ENCODE data around the gene TMEM242. TPM values are rescaled to one million over a fixed set of nuclear protein-coding genes. Genes with fewer than 3 reads are reported as not detected.

The TMEM242 gene
- total RNA-seq, 1 experiment from 2014 or later: 8.7 TPM

DNA sequence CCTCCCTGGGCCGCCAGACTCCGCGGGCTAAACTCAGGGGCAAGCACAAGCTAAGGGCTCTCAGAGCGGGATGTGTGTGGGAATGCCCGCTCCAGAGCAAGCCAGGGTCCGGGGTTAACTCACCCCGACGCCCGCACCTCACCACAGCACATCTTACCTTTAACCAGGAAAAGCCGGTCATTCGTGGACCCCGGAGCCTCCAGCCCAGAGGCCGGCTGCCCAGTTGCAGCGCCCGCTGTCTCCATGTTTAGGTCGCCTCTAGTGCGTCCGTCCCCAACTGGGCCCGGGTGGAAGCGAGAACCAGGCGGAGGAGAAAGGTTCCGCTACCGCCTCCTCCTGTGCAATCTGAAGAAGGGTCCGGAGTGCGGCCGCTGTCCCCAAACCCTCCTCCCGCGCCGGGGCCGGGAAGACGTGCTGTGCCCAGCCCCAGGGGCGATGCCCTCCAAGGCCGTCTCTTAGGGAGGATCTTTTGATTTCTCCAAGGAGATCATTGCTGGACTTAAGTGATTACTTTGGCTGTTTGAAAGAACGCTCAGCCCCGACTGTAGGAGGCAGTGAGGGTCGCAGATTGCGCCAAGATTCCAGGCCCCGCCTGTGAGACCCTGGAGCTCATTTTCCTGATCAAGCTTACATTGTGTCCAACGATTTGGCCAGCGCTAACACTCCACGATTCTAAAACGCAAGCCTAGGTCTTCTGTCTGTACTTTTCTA is at the start of gene TMEM242 (continued):
- TF ChIP-seq, protein P1, sequence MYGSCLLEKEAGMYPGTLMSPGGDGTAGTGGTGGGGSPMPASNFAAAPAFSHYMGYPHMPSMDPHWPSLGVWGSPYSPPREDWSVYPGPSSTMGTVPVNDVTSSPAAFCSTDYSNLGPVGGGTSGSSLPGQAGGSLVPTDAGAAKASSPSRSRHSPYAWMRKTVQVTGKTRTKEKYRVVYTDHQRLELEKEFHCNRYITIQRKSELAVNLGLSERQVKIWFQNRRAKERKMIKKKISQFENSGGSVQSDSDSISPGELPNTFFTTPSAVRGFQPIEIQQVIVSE (CRISPR knock-in tag; IDR thresholded peaks at IDR 0.05; ENCODE audit: borderline replicate concordance): no peak
- TF ChIP-seq IRF2 (CRISPR knock-in tag; IDR thresholded peaks at IDR 0.05; ENCODE audit: borderline replicate concordance, low read depth) (no peak), FOXJ3 (CRISPR knock-in tag; IDR thresholded peaks at IDR 0.05; ENCODE audit: borderline replicate concordance) (no peak), ZBTB21 (CRISPR knock-in tag; IDR thresholded peaks at IDR 0.05; ENCODE audit: borderline replicate concordance) (no peak), PRRX2 (CRISPR knock-in tag; IDR thresholded peaks at IDR 0.05) (no peak), FOXP1 (CRISPR knock-in tag; IDR thresholded peaks at IDR 0.05; ENCODE audit: borderline replicate concordance) (peak; percentile 89; the same call in 1 of the 2 replicates), KAT7 (CRISPR knock-in tag; IDR thresholded peaks at IDR 0.05; ENCODE audit: borderline replicate concordance) (no peak), NR1H2 (CRISPR knock-in tag; IDR thresholded peaks at IDR 0.05) (no peak), NFATC4 (CRISPR knock-in tag; IDR thresholded peaks at IDR 0.05) (no peak; the same call in 1 of the 2 replicates)
- TF ChIP-seq, protein P2, sequence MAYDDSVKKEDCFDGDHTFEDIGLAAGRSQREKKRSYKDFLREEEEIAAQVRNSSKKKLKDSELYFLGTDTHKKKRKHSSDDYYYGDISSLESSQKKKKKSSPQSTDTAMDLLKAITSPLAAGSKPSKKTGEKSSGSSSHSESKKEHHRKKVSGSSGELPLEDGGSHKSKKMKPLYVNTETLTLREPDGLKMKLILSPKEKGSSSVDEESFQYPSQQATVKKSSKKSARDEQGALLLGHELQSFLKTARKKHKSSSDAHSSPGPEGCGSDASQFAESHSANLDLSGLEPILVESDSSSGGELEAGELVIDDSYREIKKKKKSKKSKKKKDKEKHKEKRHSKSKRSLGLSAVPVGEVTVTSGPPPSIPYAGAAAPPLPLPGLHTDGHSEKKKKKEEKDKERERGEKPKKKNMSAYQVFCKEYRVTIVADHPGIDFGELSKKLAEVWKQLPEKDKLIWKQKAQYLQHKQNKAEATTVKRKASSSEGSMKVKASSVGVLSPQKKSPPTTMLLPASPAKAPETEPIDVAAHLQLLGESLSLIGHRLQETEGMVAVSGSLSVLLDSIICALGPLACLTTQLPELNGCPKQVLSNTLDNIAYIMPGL (CRISPR knock-in tag; IDR thresholded peaks at IDR 0.05): peak; percentile 93
- TF ChIP-seq, protein P3, sequence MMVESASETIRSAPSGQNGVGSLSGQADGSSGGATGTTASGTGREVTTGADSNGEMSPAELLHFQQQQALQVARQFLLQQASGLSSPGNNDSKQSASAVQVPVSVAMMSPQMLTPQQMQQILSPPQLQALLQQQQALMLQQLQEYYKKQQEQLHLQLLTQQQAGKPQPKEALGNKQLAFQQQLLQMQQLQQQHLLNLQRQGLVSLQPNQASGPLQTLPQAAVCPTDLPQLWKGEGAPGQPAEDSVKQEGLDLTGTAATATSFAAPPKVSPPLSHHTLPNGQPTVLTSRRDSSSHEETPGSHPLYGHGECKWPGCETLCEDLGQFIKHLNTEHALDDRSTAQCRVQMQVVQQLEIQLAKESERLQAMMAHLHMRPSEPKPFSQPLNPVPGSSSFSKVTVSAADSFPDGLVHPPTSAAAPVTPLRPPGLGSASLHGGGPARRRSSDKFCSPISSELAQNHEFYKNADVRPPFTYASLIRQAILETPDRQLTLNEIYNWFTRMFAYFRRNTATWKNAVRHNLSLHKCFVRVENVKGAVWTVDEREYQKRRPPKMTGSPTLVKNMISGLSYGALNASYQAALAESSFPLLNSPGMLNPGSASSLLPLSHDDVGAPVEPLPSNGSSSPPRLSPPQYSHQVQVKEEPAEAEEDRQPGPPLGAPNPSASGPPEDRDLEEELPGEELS (CRISPR knock-in tag; IDR thresholded peaks at IDR 0.05): peak; percentile 88
- TF ChIP-seq, protein P4, sequence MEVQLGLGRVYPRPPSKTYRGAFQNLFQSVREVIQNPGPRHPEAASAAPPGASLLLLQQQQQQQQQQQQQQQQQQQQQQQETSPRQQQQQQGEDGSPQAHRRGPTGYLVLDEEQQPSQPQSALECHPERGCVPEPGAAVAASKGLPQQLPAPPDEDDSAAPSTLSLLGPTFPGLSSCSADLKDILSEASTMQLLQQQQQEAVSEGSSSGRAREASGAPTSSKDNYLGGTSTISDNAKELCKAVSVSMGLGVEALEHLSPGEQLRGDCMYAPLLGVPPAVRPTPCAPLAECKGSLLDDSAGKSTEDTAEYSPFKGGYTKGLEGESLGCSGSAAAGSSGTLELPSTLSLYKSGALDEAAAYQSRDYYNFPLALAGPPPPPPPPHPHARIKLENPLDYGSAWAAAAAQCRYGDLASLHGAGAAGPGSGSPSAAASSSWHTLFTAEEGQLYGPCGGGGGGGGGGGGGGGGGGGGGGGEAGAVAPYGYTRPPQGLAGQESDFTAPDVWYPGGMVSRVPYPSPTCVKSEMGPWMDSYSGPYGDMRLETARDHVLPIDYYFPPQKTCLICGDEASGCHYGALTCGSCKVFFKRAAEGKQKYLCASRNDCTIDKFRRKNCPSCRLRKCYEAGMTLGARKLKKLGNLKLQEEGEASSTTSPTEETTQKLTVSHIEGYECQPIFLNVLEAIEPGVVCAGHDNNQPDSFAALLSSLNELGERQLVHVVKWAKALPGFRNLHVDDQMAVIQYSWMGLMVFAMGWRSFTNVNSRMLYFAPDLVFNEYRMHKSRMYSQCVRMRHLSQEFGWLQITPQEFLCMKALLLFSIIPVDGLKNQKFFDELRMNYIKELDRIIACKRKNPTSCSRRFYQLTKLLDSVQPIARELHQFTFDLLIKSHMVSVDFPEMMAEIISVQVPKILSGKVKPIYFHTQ (CRISPR knock-in tag; IDR thresholded peaks at IDR 0.05): no peak
- TF ChIP-seq, protein P5, sequence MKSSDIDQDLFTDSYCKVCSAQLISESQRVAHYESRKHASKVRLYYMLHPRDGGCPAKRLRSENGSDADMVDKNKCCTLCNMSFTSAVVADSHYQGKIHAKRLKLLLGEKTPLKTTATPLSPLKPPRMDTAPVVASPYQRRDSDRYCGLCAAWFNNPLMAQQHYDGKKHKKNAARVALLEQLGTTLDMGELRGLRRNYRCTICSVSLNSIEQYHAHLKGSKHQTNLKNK (CRISPR knock-in tag; IDR thresholded peaks at IDR 0.05): no peak
- TF ChIP-seq, protein P6, sequence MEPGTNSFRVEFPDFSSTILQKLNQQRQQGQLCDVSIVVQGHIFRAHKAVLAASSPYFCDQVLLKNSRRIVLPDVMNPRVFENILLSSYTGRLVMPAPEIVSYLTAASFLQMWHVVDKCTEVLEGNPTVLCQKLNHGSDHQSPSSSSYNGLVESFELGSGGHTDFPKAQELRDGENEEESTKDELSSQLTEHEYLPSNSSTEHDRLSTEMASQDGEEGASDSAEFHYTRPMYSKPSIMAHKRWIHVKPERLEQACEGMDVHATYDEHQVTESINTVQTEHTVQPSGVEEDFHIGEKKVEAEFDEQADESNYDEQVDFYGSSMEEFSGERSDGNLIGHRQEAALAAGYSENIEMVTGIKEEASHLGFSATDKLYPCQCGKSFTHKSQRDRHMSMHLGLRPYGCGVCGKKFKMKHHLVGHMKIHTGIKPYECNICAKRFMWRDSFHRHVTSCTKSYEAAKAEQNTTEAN (CRISPR knock-in tag; IDR thresholded peaks at IDR 0.05): peak; percentile 63; the same call in 1 of the 2 replicates

DNA sequence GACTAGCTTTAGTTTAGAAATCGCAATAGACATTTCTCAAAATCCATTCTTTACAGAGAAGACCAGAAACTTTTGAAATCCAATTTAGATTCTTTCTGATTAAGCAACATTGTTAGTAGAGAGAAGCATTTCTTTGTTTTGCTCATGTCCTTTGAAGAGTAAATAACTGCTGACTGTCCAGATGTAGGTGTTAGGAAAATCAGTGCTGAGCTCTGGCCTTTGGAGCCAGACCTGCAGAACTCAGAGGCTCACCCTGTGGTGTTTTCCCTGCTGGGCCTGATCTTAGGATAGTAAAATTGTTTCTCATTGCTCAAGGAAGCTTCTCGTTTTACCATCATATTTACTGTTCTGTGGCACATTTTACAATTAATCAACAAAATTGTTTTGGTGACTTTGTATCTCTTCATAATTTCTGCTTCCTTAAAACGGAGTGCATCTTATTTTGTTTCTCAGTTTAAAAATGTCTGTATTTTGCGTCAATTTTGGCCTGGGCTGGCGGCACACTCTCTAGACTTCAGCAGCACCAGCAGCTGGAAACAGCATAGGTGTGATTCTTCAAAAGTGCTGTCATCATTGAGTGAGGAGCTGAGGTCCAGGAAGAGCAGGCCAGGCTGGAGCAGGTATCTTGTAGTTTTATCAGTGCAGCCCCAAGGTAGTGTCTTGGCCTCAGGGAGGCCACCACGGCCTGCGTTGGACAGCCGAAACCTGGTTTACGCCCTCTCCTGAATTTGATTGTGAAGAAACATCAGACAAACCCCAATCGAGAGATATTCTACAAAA is 49.4 kb upstream of the TMEM242 start:
- no peaks in the 10 kb centered on the region for H3K36me3 Mint-ChIP-seq
- H3K9me3 Mint-ChIP-seq: no peaks in the 10 kb centered on the region
- ATAC-seq: no peak
- peaks cover 10% of the 10 kb centered on the region for H3K27me3 Mint-ChIP-seq (ENCODE audit: low read depth)
- POLR2A ChIA-PET: no interaction called here
- H3K4me1 Mint-ChIP-seq: peaks cover 15% of the 10 kb centered on the region
- CTCF ChIA-PET: interaction anchor here (0.5 to 3.3 kb wide), 3 partner anchors 38 to 225 kb away, joined by 3 to 9 read pairs (median 3); no protein-coding TSS in a partner anchor
- no peak overlapping the region for H3K4me3 Mint-ChIP-seq
- DNase-seq (ENCODE audit: low spot score): no peak
- H3K27ac Mint-ChIP-seq: no peak overlapping the region
- TF ChIP-seq, protein P7, sequence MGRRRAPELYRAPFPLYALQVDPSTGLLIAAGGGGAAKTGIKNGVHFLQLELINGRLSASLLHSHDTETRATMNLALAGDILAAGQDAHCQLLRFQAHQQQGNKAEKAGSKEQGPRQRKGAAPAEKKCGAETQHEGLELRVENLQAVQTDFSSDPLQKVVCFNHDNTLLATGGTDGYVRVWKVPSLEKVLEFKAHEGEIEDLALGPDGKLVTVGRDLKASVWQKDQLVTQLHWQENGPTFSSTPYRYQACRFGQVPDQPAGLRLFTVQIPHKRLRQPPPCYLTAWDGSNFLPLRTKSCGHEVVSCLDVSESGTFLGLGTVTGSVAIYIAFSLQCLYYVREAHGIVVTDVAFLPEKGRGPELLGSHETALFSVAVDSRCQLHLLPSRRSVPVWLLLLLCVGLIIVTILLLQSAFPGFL (CRISPR knock-in tag; IDR thresholded peaks at IDR 0.05; ENCODE audit: borderline replicate concordance): no peak
- TF ChIP-seq NFATC4 (CRISPR knock-in tag; IDR thresholded peaks at IDR 0.05): no peak
- TF ChIP-seq, protein P8, sequence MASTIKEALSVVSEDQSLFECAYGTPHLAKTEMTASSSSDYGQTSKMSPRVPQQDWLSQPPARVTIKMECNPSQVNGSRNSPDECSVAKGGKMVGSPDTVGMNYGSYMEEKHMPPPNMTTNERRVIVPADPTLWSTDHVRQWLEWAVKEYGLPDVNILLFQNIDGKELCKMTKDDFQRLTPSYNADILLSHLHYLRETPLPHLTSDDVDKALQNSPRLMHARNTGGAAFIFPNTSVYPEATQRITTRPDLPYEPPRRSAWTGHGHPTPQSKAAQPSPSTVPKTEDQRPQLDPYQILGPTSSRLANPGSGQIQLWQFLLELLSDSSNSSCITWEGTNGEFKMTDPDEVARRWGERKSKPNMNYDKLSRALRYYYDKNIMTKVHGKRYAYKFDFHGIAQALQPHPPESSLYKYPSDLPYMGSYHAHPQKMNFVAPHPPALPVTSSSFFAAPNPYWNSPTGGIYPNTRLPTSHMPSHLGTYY (CRISPR knock-in tag; IDR thresholded peaks at IDR 0.05): no peak
